NCI-H774 (cell line): ENCODE results near the gene HCFC1.
A peak's percentile ranks its signal among the peaks of the same experiment; 100 is the strongest.
"Not testable (repeated sequence)": the region's sequence is repeated elsewhere in the genome, so short reads cannot be mapped to it uniquely, and the experiment has no call there.

Experiments
- DNase-seq: peaks from one replicate; lab custom pipeline; 2025; lab: John Stamatoyannopoulos, UW

The HCFC1 gene

GRCh38 chrX:154008521-154008920 is 36.9 kb upstream of the HCFC1 start:
- no peak for DNase-seq

- no peak for DNase-seq
Measured at GRCh38 chrX:154006947-154007346, 35.3 kb upstream of the HCFC1 start.

GRCh38 chrX:154004315-154004714 is 32.7 kb upstream of the HCFC1 start:
- DNase-seq, result no peak

GRCh38 chrX:154002215-154002719 is 30.6 kb upstream of the HCFC1 start:
- DNase-seq, result peak; percentile 51

GRCh38 chrX:154000051-154000450 is 28.4 kb upstream of the HCFC1 start:
- DNase-seq, result no peak

GRCh38 chrX:153999359-154000037 is 27.9 kb upstream of the HCFC1 start:
- no peak for DNase-seq

- DNase-seq, result no peak
Measured at GRCh38 chrX:153995504-153995903, 23.9 kb upstream of the HCFC1 start.

- not testable (repeated sequence) for DNase-seq
Measured at GRCh38 chrX:153994398-153994797, 22.8 kb upstream of the HCFC1 start.

GRCh38 chrX:153993978-153994377 is 22.4 kb upstream of the HCFC1 start:
- no peak for DNase-seq

GRCh38 chrX:153993079-153993478 is 21.5 kb upstream of the HCFC1 start:
- no peak for DNase-seq

- DNase-seq, result no peak
Measured at GRCh38 chrX:153992180-153992579, 20.6 kb upstream of the HCFC1 start.

GRCh38 chrX:153991013-153991580 is 19.5 kb upstream of the HCFC1 start:
- DNase-seq, result no peak

- no peak for DNase-seq
Measured at GRCh38 chrX:153989973-153990655, 18.5 kb upstream of the HCFC1 start.

- no peak for DNase-seq
Measured at GRCh38 chrX:153988493-153988892, 16.9 kb upstream of the HCFC1 start.

- DNase-seq, result no peak
Measured at GRCh38 chrX:153984351-153985178, 12.9 kb upstream of the HCFC1 start.

GRCh38 chrX:153983321-153983801 is 11.7 kb upstream of the HCFC1 start:
- no peak for DNase-seq

GRCh38 chrX:153981771-153982533 is 10.3 kb upstream of the HCFC1 start:
- no peak for DNase-seq

- DNase-seq, result no peak
Measured at GRCh38 chrX:153981231-153981630, 9.6 kb upstream of the HCFC1 start.

- DNase-seq, result not testable (repeated sequence)
Measured at GRCh38 chrX:153980394-153980793, 8.8 kb upstream of the HCFC1 start.

GRCh38 chrX:153974726-153975286 is 3.2 kb upstream of the HCFC1 start:
- DNase-seq, result no peak
